Caco-2 (cell line): ENCODE measurements around the gene ZNF862. TPM values are rescaled to one million over a fixed set of nuclear protein-coding genes. Genes with fewer than 3 reads are reported as not detected.

ENCODE experiments used
- BruUV-seq: library from RNA; stranded (reverse); fragments of 400-500 nt; replicated peaks from 2 replicates; lab custom pipeline; 2021; lab: Mats Ljungman, UMichigan
- CTCF ChIA-PET: fragments of 300-600 bp; sonication (Branson Sonifier 250); formaldehyde crosslinking; loops from one replicate; lab custom pipeline; 2022; ENCODE audit warnings: antibody characterized with exemption; lab: Charles Lee
- POLR2A ChIA-PET: fragments of 300-600 bp; sonication (Branson Sonifier 250); formaldehyde crosslinking; loops from one replicate; lab custom pipeline; 2022; ENCODE audit warnings: antibody characterized with exemption; lab: Charles Lee
- DNase-seq, 2 experiments: peaks; one replicate each; pipeline versions ENCODE4 v3.0.0 to v3.0.0-alpha.2; 2020 to 2022
- H3K27me3 ChIP-seq: replicated peaks from 2 replicates; pipeline ENCODE4 v1.6.0; 2011; ENCODE audit warnings: low read length; ENCODE audit not compliant: control insufficient read depth, insufficient read depth
- H3K36me3 ChIP-seq: 2 replicates; pipeline ENCODE4 v1.5.1; 2011; ENCODE audit warnings: low read length; ENCODE audit not compliant: control insufficient read depth, insufficient read depth
- H3K4me1 ChIP-seq: fragments of 250-450 bp; sonication (Bioruptor Pico); 2 replicates; pipeline ENCODE4 v1.5.1; 2020; ENCODE audit warnings: mild to moderate bottlenecking
- H3K4me3 ChIP-seq: 2 replicates; pipeline ENCODE4 v1.5.1; 2011; ENCODE audit warnings: low read depth, mild to moderate bottlenecking, control low read depth, low read length
- H3K9me3 ChIP-seq: fragments of 250-450 bp; sonication (Bioruptor Pico); 2 replicates; pipeline ENCODE4 v1.5.1; 2020; ENCODE audit warnings: mild to moderate bottlenecking, moderate library complexity
- H3K27ac Mint-ChIP-seq: one replicate; pipeline ENCODE4 v1.8.0; 2022; ENCODE audit warnings: mixed read lengths; ENCODE audit not compliant: unreplicated experiment
- H3K27me3 Mint-ChIP-seq: one replicate; pipeline ENCODE4 v1.8.0; 2022; ENCODE audit warnings: mixed read lengths; ENCODE audit not compliant: insufficient read depth, unreplicated experiment
- H3K36me3 Mint-ChIP-seq: one replicate; pipeline ENCODE4 v1.8.0; 2022; ENCODE audit warnings: mild to moderate bottlenecking, mixed read lengths; ENCODE audit not compliant: insufficient read depth, unreplicated experiment
- H3K4me1 Mint-ChIP-seq: one replicate; pipeline ENCODE4 v1.8.0; 2022; ENCODE audit warnings: low read depth, mixed read lengths; ENCODE audit not compliant: unreplicated experiment
- H3K4me3 Mint-ChIP-seq: one replicate; pipeline ENCODE4 v1.8.0; 2022; ENCODE audit warnings: mild to moderate bottlenecking, moderate library complexity, mixed read lengths; ENCODE audit not compliant: unreplicated experiment
- H3K9me3 Mint-ChIP-seq: one replicate; pipeline ENCODE4 v1.8.0; 2022; ENCODE audit warnings: mixed read lengths; ENCODE audit not compliant: unreplicated experiment
- CTCF ChIP-seq, 2 experiments: fragments of 200-600 bp in 1 of 2; IDR thresholded peaks; 1 replicate in 1 of 2; 2 replicates in 1 of 2; pipeline versions ENCODE4 v1.5.1 to v1.8.0; 2011 to 2022; ENCODE audit warnings: antibody characterized with exemption in 1 of 2, control low read depth in 1 of 2, inconsistent platforms in 1 of 2, low read depth in 1 of 2, low read length in 1 of 2, mild to moderate bottlenecking in 1 of 2, moderate library complexity in 1 of 2; ENCODE audit not compliant: insufficient read depth in 1 of 2, severe bottlenecking in 1 of 2, unreplicated experiment in 1 of 2
- intact Hi-C: fragments of 100-400 bp; cut with micrococcal nuclease; formaldehyde crosslinking; loops from one replicate; pipeline ENCODE4 v1.10.0; 2022; ENCODE audit not compliant: unreplicated experiment
- total RNA-seq: library from RNA; stranded (reverse); gene quantifications from 2 replicates; pipeline ENCODE4 v1.2.3, GENCODE V29; 2022

Gene ZNF862
- total RNA-seq, 1 experiment from 2014 or later = 3.5 TPM

- no peaks in the 10 kb centered on the region for H3K36me3 ChIP-seq
- CTCF ChIA-PET = interaction anchor here (1.4 kb wide), 1 partner anchor 15 kb away, joined by 3 read pairs; no protein-coding TSS in a partner anchor
- H3K27me3 ChIP-seq = no peaks in the 10 kb centered on the region
- Mint-ChIP-seq H3K4me3 (no peak overlapping the region), H3K27me3 (no peaks in the 10 kb centered on the region), H3K4me1 (peaks cover 5% of the 10 kb centered on the region), H3K9me3 (no peaks in the 10 kb centered on the region), H3K36me3 (peaks cover 10% of the 10 kb centered on the region), H3K27ac (no peak overlapping the region)
- DNase-seq = no peak
- H3K4me1 ChIP-seq = 0 out of 2 replicates have a peak, but pooled peaks cover 3% of the 10 kb centered on the region
- POLR2A ChIA-PET = no interaction called here
- TF ChIP-seq CTCF (IDR thresholded peaks at IDR 0.05; ENCODE audit: insufficient read depth in 1 of 2, low read depth in 1 of 2, low read length in 1 of 2, severe bottlenecking in 1 of 2, unreplicated experiment in 1 of 2) = no peak
- intact Hi-C loops = no loop called here
- H3K4me3 ChIP-seq = no peak overlapping the region
- BruUV-seq = no TSS peak
- no peaks in the 10 kb centered on the region for H3K9me3 ChIP-seq
These were observed 30.6 kb downstream of the ZNF862 start for GRCh38 chr7:149868623-149869290.

- Histone ChIP-seq H3K4me1 (0 out of 2 replicates have a peak, but pooled peaks cover 3% of the 10 kb centered on the region), H3K36me3 (no peaks in the 10 kb centered on the region), H3K4me3 (no peak overlapping the region), H3K27me3 (no peaks in the 10 kb centered on the region), H3K9me3 (no peaks in the 10 kb centered on the region)
- no peak for DNase-seq
- ChIA-PET POLR2A (no interaction called here), CTCF (interaction anchor here (1.4 kb wide), 1 partner anchor 14 kb away, joined by 3 read pairs; no protein-coding TSS in a partner anchor)
- H3K9me3 Mint-ChIP-seq = no peaks in the 10 kb centered on the region
- BruUV-seq = no TSS peak
- no peak overlapping the region for H3K27ac Mint-ChIP-seq
- intact Hi-C loops = no loop called here
- peaks cover 12% of the 10 kb centered on the region for H3K36me3 Mint-ChIP-seq
- H3K4me1 Mint-ChIP-seq = peaks cover 6% of the 10 kb centered on the region
- no peaks in the 10 kb centered on the region for H3K27me3 Mint-ChIP-seq
- no peak overlapping the region for H3K4me3 Mint-ChIP-seq
- TF ChIP-seq CTCF (IDR thresholded peaks at IDR 0.05; ENCODE audit: insufficient read depth in 1 of 2, low read depth in 1 of 2, low read length in 1 of 2, severe bottlenecking in 1 of 2, unreplicated experiment in 1 of 2) = no peak
These were observed 31.1 kb downstream of the ZNF862 start for GRCh38 chr7:149869291-149869650.

GRCh38 chr7:149869867-149870266 is 31.7 kb downstream of the ZNF862 start:
- no peaks in the 10 kb centered on the region for H3K9me3 Mint-ChIP-seq
- H3K27ac Mint-ChIP-seq = no peak overlapping the region
- Histone ChIP-seq H3K4me3 (no peak overlapping the region), H3K36me3 (no peaks in the 10 kb centered on the region), H3K4me1 (peaks cover 9% of the 10 kb centered on the region; the same call in 1 of the 2 replicates), H3K9me3 (no peaks in the 10 kb centered on the region), H3K27me3 (no peaks in the 10 kb centered on the region)
- intact Hi-C loops = no loop called here
- ChIA-PET POLR2A (no interaction called here), CTCF (interaction anchor here (0.6 kb wide), 1 partner anchor 89 kb away, joined by 3 read pairs; no protein-coding TSS in a partner anchor)
- H3K4me3 Mint-ChIP-seq = no peak overlapping the region
- H3K27me3 Mint-ChIP-seq = no peaks in the 10 kb centered on the region
- peaks cover 12% of the 10 kb centered on the region for H3K4me1 Mint-ChIP-seq
- peaks cover 12% of the 10 kb centered on the region for H3K36me3 Mint-ChIP-seq
- no peak for TF ChIP-seq CTCF (IDR thresholded peaks at IDR 0.05; ENCODE audit: insufficient read depth in 1 of 2, low read depth in 1 of 2, low read length in 1 of 2, severe bottlenecking in 1 of 2, unreplicated experiment in 1 of 2)
- DNase-seq = no peak
- no TSS peak for BruUV-seq
